ENCODE data around the gene SCFD2.

GRCh38 chr4:53113431-53114225 is 252.2 kb downstream of the SCFD2 start:
- TF ChIP-seq CTCF (IDR thresholded peaks at IDR 0.05) (no peak), RFX5 (IDR thresholded peaks at IDR 0.05) (no peak), JUN (IDR thresholded peaks at IDR 0.05) (no peak), REST (IDR thresholded peaks at IDR 0.05) (no peak), RAD21 (conservative IDR thresholded peaks at IDR 0.05 in 1 of 2, IDR thresholded peaks at IDR 0.05 in 1 of 2) (no peak), POLR2A (IDR thresholded peaks at IDR 0.05; ENCODE audit: low read length) (no peak), EP300 (IDR thresholded peaks at IDR 0.05) (no peak), SMC3 (IDR thresholded peaks at IDR 0.05) (no peak), CEBPB (IDR thresholded peaks at IDR 0.05) (no peak), EHMT2 (IDR thresholded peaks at IDR 0.05; ENCODE audit: low read depth) (no peak), MAFK (IDR thresholded peaks at IDR 0.05; ENCODE audit: partially characterized antibody) (no peak)
